PC-3 (cell line): ENCODE results near the gene ZNF697. TPM values are rescaled to one million over a fixed set of nuclear protein-coding genes. Genes with fewer than 3 reads are reported as not detected.

Experiments used
- ATAC-seq: fragments of 200-7000 bp; cut with Tn5 transposase; 2 replicates; pipeline ENCODE4 v1.9.1; 2020; ENCODE audit warnings: mild to moderate bottlenecking, moderate library complexity
- BruUV-seq: library from RNA; stranded (reverse); fragments of 400-500 nt; replicated peaks from 2 replicates; lab custom pipeline; 2021; lab: Mats Ljungman, UMichigan
- CTCF ChIA-PET: fragments of 300-600 bp; sonication (Branson Sonifier 250); formaldehyde crosslinking; loops from one replicate; lab custom pipeline; 2022; ENCODE audit warnings: antibody characterized with exemption; lab: Charles Lee
- POLR2A ChIA-PET: fragments of 300-600 bp; sonication (Branson Sonifier 250); formaldehyde crosslinking; loops from one replicate; lab custom pipeline; 2022; ENCODE audit warnings: antibody characterized with exemption; ENCODE audit not compliant: unreplicated experiment; lab: Charles Lee
- DNase-seq: peaks from one replicate; pipeline ENCODE4 v3.0.0-alpha.2; 2015
- H2AFZ ChIP-seq: fragments of 300-600 bp; sonication (generic); 2 replicates; pipeline ENCODE4 v1.6.0; 2016; ENCODE audit warnings: antibody characterized with exemption, low read length
- H3F3A ChIP-seq: fragments of 300-600 bp; sonication (generic); one replicate; pipeline ENCODE4 v1.6.0; 2017; ENCODE audit warnings: antibody characterized with exemption, low read length, control low read depth, mild to moderate bottlenecking; ENCODE audit not compliant: unreplicated experiment
- H3K27ac ChIP-seq: fragments of 300-600 bp; sonication (generic); 2 replicates; pipeline ENCODE4 v1.5.1; 2016; ENCODE audit warnings: mild to moderate bottlenecking, low read length
- H3K27me3 ChIP-seq: fragments of 300-600 bp; sonication (generic); 2 replicates; pipeline ENCODE4 v1.6.1; 2016; ENCODE audit warnings: low read length, mixed read lengths
- H3K36me3 ChIP-seq: fragments of 300-600 bp; sonication (generic); 2 replicates; pipeline ENCODE4 v1.6.1; 2016; ENCODE audit warnings: low read depth, mixed run types, low read length, mixed read lengths
- H3K4me1 ChIP-seq: fragments of 300-600 bp; sonication (generic); 2 replicates; pipeline ENCODE4 v1.5.1; 2016; ENCODE audit warnings: low read length; ENCODE audit not compliant: insufficient read depth
- H3K4me2 ChIP-seq: fragments of 300-600 bp; sonication (generic); 2 replicates; pipeline ENCODE4 v1.6.0; 2016; ENCODE audit warnings: low read length
- H3K4me3 ChIP-seq: fragments of 300-600 bp; sonication (generic); 2 replicates; pipeline ENCODE4 v1.5.1; 2016; ENCODE audit warnings: mild to moderate bottlenecking, low read length, mixed read lengths
- H3K79me2 ChIP-seq: fragments of 300-600 bp; sonication (generic); 2 replicates; pipeline ENCODE4 v1.6.1; 2017; ENCODE audit warnings: low read length, mixed read lengths
- H3K9ac ChIP-seq: fragments of 300-600 bp; sonication (generic); 2 replicates; pipeline ENCODE4 v1.6.0; 2016; ENCODE audit warnings: mild to moderate bottlenecking, low read length
- H3K9me2 ChIP-seq: fragments of 300-600 bp; sonication (generic); replicated peaks from 2 replicates; pipeline ENCODE4 v1.6.1; 2016; ENCODE audit warnings: mixed run types, low read length, mixed read lengths
- H3K9me3 ChIP-seq: fragments of 300-600 bp; sonication (generic); 2 replicates; pipeline ENCODE4 v1.6.1; 2016; ENCODE audit warnings: low read length, mixed read lengths
- H4K20me1 ChIP-seq: fragments of 300-600 bp; sonication (generic); 2 replicates; pipeline ENCODE4 v1.6.1; 2016; ENCODE audit warnings: low read length, mixed read lengths
- EZH2 ChIP-seq: fragments of 300-600 bp; sonication (generic); IDR thresholded peaks from one replicate; pipeline ENCODE4 v1.6.1; 2017; ENCODE audit warnings: antibody characterized with exemption, mild to moderate bottlenecking, low read length; ENCODE audit not compliant: unreplicated experiment
- EZH2phosphoT487 ChIP-seq: fragments of 300-600 bp; sonication (generic); IDR thresholded peaks from 2 replicates; pipeline ENCODE4 v1.6.1; 2018; ENCODE audit warnings: mild to moderate bottlenecking, antibody characterized with exemption, low read length, borderline replicate concordance
- intact Hi-C: fragments of 100-400 bp; cut with micrococcal nuclease; formaldehyde crosslinking; loops from 2 replicates; pipeline ENCODE4 v1.9.0; 2023
- total RNA-seq: library from RNA; depleted of rRNA; stranded (reverse); fragments of >200 nt; gene quantifications from 2 replicates; pipeline ENCODE4 v1.2.3, GENCODE V29; 2014
- TF ChIP-seq, protein P1 (sequence below): fragments of 300-600 bp; sonication (generic); conservative IDR thresholded peaks from 2 replicates; pipeline ENCODE4 v1.5.1; 2017; ENCODE audit warnings: antibody characterized with exemption, low read depth, mild to moderate bottlenecking, low read length

The ZNF697 gene
- total RNA-seq, 1 experiment from 2014 or later, result 5.3 TPM

DNA sequence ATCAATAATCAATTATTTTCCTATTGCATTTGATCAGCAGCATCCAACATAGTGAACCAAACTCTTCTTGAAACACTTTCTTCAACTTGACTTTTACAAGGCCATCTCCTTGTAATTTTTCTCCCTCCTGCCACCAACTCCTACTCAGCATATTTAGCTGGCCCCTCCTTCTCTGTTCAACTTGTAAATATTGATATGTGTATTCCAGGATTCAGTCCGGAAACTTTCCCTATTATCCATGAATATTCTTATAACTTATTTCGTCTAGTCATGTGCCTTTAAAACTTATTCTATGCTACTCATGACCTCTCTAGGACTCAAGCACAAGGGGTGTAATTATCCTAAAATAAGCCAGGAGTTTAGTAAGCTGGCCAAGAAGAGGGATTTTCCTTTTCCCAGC lies 52.9 kb downstream of the ZNF697 start:
- BruUV-seq, result no TSS peak
- H3K4me2 ChIP-seq, result no peak overlapping the region
- no peaks in the 10 kb centered on the region for H3K79me2 ChIP-seq
- peak overlapping the region; percentile 9; the same call in 1 of the 2 replicates for H3K27ac ChIP-seq
- intact Hi-C loops, result no loop called here
- no peaks in the 10 kb centered on the region for H3K27me3 ChIP-seq
- H2AFZ ChIP-seq, result no peak overlapping the region
- peaks cover 6% of the 10 kb centered on the region; the same call in 1 of the 2 replicates for H3K4me1 ChIP-seq
- no peaks in the 10 kb centered on the region for H3F3A ChIP-seq
- no peak overlapping the region for H3K9ac ChIP-seq
- no peaks in the 10 kb centered on the region for H3K9me3 ChIP-seq
- no peak overlapping the region for H3K4me3 ChIP-seq
- TF ChIP-seq EZH2phosphoT487 (no peak), EZH2 (no peak)
- TF ChIP-seq, protein P1, sequence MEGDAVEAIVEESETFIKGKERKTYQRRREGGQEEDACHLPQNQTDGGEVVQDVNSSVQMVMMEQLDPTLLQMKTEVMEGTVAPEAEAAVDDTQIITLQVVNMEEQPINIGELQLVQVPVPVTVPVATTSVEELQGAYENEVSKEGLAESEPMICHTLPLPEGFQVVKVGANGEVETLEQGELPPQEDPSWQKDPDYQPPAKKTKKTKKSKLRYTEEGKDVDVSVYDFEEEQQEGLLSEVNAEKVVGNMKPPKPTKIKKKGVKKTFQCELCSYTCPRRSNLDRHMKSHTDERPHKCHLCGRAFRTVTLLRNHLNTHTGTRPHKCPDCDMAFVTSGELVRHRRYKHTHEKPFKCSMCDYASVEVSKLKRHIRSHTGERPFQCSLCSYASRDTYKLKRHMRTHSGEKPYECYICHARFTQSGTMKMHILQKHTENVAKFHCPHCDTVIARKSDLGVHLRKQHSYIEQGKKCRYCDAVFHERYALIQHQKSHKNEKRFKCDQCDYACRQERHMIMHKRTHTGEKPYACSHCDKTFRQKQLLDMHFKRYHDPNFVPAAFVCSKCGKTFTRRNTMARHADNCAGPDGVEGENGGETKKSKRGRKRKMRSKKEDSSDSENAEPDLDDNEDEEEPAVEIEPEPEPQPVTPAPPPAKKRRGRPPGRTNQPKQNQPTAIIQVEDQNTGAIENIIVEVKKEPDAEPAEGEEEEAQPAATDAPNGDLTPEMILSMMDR, result no peak
- ChIA-PET POLR2A (no interaction called here), CTCF (no interaction called here)
- DNase-seq, result no peak
- no peaks in the 10 kb centered on the region for H3K36me3 ChIP-seq
- H3K9me2 ChIP-seq, result no peaks in the 10 kb centered on the region
- ATAC-seq, result no peak
- H4K20me1 ChIP-seq, result no peaks in the 10 kb centered on the region

DNA sequence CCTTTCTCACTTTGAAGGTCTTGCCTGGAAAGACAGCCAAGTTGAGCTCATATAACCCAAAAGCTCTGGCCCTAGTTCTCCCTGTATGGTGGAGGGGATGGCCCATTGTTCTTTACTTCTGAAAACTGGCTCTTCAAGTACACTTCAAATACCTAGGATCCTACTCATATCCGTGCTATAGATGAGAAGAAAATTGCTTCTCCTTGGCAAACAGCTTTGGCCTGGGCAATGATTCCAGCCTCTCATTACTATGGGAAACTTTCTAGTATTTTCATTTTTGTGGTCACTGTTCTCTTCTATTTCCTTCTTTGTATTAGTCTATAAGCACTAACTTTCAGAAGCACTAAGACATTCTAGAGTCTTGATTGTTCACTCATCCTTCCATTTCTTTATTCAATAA lies 53.7 kb downstream of the ZNF697 start:
- intact Hi-C loops, result no loop called here
- Histone ChIP-seq H3K4me1 (peaks cover 6% of the 10 kb centered on the region; the same call in 1 of the 2 replicates), H3K9me2 (no peaks in the 10 kb centered on the region), H3K79me2 (no peaks in the 10 kb centered on the region), H3K27ac (peak overlapping the region; percentile 9; the same call in 1 of the 2 replicates), H3K36me3 (no peaks in the 10 kb centered on the region), H3K9me3 (no peaks in the 10 kb centered on the region), H4K20me1 (no peaks in the 10 kb centered on the region), H3K4me3 (no peak overlapping the region), H3K9ac (no peak overlapping the region), H3K27me3 (no peaks in the 10 kb centered on the region), H3K4me2 (no peak overlapping the region), H3F3A (no peaks in the 10 kb centered on the region), H2AFZ (no peak overlapping the region)
- ATAC-seq, result peak; percentile 70
- TF ChIP-seq EZH2phosphoT487 (no peak), EZH2 (no peak)
- TF ChIP-seq, protein P1, result no peak
- ChIA-PET POLR2A (interaction anchor here (0.7 kb wide), 1 partner anchor 36 kb away, joined by 3 read pairs; no protein-coding TSS in a partner anchor), CTCF (no interaction called here)
- DNase-seq, result peak; percentile 69
- no TSS peak for BruUV-seq

DNA sequence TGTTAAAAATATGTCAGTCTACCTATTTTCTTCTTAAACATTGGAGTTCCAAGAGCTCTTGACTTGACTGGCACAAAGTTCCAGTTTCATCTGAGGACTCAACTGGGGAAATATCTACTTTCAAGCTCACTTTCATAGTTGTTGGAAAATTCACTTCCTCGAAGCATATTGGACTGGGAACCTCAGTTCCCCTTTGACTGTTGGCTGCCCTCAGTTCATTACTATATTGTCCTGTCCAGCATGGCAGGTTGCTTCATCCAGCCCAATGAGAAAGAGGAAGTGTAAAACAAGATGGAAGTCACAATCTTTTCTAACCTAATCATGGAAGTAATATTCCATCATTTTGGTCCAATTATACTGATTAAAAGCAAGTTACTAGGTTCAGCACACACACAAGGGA lies 54.3 kb downstream of the ZNF697 start:
- no peak for TF ChIP-seq EZH2phosphoT487
- Histone ChIP-seq H4K20me1 (no peaks in the 10 kb centered on the region), H3K4me3 (no peak overlapping the region), H3K27me3 (no peaks in the 10 kb centered on the region), H3K27ac (peak overlapping the region; percentile 9; the same call in 1 of the 2 replicates), H3K79me2 (no peaks in the 10 kb centered on the region), H3K4me2 (no peak overlapping the region), H3K36me3 (no peaks in the 10 kb centered on the region), H3F3A (no peaks in the 10 kb centered on the region), H3K4me1 (peaks cover 6% of the 10 kb centered on the region; the same call in 1 of the 2 replicates), H2AFZ (no peak overlapping the region), H3K9ac (no peak overlapping the region), H3K9me2 (no peaks in the 10 kb centered on the region), H3K9me3 (no peaks in the 10 kb centered on the region)
- ATAC-seq (no peak), DNase-seq (no peak)
- ChIA-PET POLR2A (no interaction called here), CTCF (no interaction called here)
- no TSS peak for BruUV-seq
- intact Hi-C loops, result no loop called here
